Measurements from ENCODE around the gene S100A16. TPM values are rescaled to one million over a fixed set of nuclear protein-coding genes. Genes with fewer than 3 reads are reported as not detected.

S100A16 gene
- total and polyA plus RNA-seq, 9 of the 15 experiments (the other 6 are each of a cell fraction or from before 2014, with no cell fraction given): 1.6 to 6.9 (median 4.3) TPM

DNA sequence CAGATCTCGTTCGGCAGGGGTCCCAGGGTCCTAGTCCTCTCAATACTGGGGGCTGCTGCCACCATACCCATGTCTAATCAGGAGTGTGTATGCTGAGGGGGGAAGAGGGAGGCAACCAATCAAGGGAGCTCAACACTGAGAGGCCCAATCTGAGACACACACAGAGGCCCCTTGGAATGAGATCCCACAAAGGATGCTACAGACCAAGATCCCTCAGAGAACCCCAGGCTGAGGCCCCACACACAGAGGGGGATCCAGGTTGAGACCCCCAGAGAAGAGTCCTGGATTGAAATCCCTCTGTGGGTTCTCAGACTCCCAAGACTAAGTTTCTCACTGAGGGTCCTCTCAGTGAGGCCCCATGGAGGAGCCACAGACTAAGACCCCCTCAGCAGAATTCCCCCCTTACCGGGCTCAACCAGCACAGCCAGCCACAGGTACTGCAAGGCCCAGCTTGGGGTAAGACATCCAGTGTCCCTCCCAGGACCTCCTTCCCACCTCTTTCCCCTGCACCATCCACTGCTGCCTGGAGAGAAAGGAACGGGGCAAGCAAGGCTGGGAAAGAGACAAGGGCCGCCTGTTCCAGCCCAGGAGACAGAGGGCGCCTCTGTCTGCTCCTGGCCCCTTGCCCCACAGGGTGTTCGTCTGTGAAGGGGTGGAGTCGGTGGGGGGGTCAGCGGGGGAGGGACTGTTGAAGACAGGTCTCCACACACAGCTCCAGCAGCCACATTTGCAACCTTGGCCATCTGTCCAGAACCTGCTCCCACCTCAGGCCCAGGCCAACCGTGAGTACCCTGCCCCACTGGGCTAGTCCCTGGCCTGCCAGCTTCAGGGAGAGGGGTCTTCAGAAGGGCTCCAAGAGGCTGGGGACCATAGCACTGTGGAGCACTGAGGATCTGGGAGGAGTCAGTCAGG lies 15.0 kb upstream of the S100A16 start, which contains the start of gene S100A1 (continued):
- peak; percentile 6; the same call in 1 of the 2 replicates for TF ChIP-seq ZNF175 (CRISPR knock-in tag; IDR thresholded peaks at IDR 0.05; ENCODE audit: low read depth)
- TF ChIP-seq HCFC1 (IDR thresholded peaks at IDR 0.05; ENCODE audit: low read depth, low read length): 0 out of 2 replicates have a peak, but pooled peaks have one; percentile 12
- TF ChIP-seq SMC3 (conservative IDR thresholded peaks at IDR 0.05; ENCODE audit: insufficient read depth, low read depth, low read length): no peak
- TF ChIP-seq EGR1 (conservative IDR thresholded peaks at IDR 0.05): 0 out of 2 replicates have a peak, but pooled peaks have one; percentile 9
- 0 out of 2 replicates have a peak, but pooled peaks have one; percentile 0 for TF ChIP-seq MYNN (IDR thresholded peaks at IDR 0.05)
- TF ChIP-seq MYNN (CRISPR knock-in tag; IDR thresholded peaks at IDR 0.05): no peak
- TF ChIP-seq PHF8 (IDR thresholded peaks at IDR 0.05; ENCODE audit: borderline replicate concordance, low read length): peak; percentile 56; the same call in 1 of the 2 replicates
- peak; percentile 58 for TF ChIP-seq KDM5B (IDR thresholded peaks at IDR 0.05; ENCODE audit: insufficient replicate concordance, low read depth, low read length)

All from K562 (cell line).